Spleen (tissue), 11 donors: ENCODE measurements around the gene RIOK1. TPM values are rescaled to one million over a fixed set of nuclear protein-coding genes. Genes with fewer than 3 reads are reported as not detected.

Experiments used
- DNase-seq: peaks from one replicate; pipeline ENCODE4 v3.0.0-alpha.2; 2020
- H3K27ac ChIP-seq, 8 donors: fragments of 200-600 bp; sonication (generic) in 7 of 8; 1 replicate in 4 of 8; 2 replicates in 4 of 8; pipeline versions ENCODE4 v1.5.0 to v1.8.0; 2016 to 2021; ENCODE audit warnings: inconsistent platforms in 4 of 8, mild to moderate bottlenecking in 4 of 8, moderate library complexity in 1 of 8
- H3K27me3 ChIP-seq, 7 donors: fragments of 200-600 bp; sonication (generic) in 6 of 7; replicated peaks in 1 of 7; 1 replicate in 4 of 7; 2 replicates in 3 of 7; pipeline versions ENCODE4 v1.5.0 to v1.8.0; 2016 to 2021; ENCODE audit warnings: inconsistent platforms in 3 of 7, mild to moderate bottlenecking in 1 of 7
- H3K36me3 ChIP-seq, 6 donors: fragments of 200-600 bp; sonication (generic) in 5 of 6; 1 replicate in 4 of 6; 2 replicates in 2 of 6; pipeline versions ENCODE4 v1.5.0 to v1.8.0; 2016 to 2021; ENCODE audit warnings: inconsistent platforms in 2 of 6
- H3K4me1 ChIP-seq, 6 donors: fragments of 200-600 bp; sonication (generic) in 5 of 6; 1 replicate in 3 of 6; 2 replicates in 3 of 6; pipeline versions ENCODE4 v1.5.0 to v1.8.0; 2016 to 2021; ENCODE audit warnings: inconsistent platforms in 3 of 6
- H3K4me3 ChIP-seq, 8 donors: fragments of 200-600 bp; sonication (generic) in 7 of 8; 1 replicate in 4 of 8; 2 replicates in 4 of 8; pipeline versions ENCODE4 v1.5.0 to v1.8.0; 2016 to 2021; ENCODE audit warnings: inconsistent platforms in 4 of 8, mild to moderate bottlenecking in 4 of 8, moderate library complexity in 2 of 8
- H3K9me3 ChIP-seq, 8 donors: fragments of 200-600 bp; sonication (generic) in 7 of 8; 1 replicate in 4 of 8; 2 replicates in 4 of 8; pipeline versions ENCODE4 v1.5.0 to v1.8.0; 2016 to 2021; ENCODE audit warnings: inconsistent platforms in 4 of 8
- CTCF ChIP-seq, 11 experiments: fragments of 200-600 bp in 7 of 11; fragments of 450-650 bp in 4 of 11; sonication (generic) in 4 of 11; IDR thresholded peaks in 8 of 11; conservative IDR thresholded peaks in 3 of 11; 1 replicate in 7 of 11; 2 replicates in 4 of 11; pipeline versions ENCODE4 v1.4.0 to v1.8.0; 2016 to 2021; ENCODE audit warnings: antibody characterized with exemption in 11 of 11, inconsistent platforms in 4 of 11, mild to moderate bottlenecking in 1 of 11
- POLR2A ChIP-seq, 3 donors: fragments of 450-650 bp; IDR thresholded peaks; one replicate each; pipeline ENCODE4 v1.5.1; 2017; ENCODE audit warnings: antibody characterized with exemption in 3 of 3, mild to moderate bottlenecking in 1 of 3
- POLR2AphosphoS5 ChIP-seq, 3 donors: sonication (generic); formaldehyde crosslinking; IDR thresholded peaks; one replicate each; pipeline ENCODE4 v1.5.1; 2017; ENCODE audit warnings: antibody characterized with exemption in 3 of 3
- WGBS, 5 donors: extraction: QIAGEN DNeasy Blood & Tissue Kit in 3 of 5; methylation state at CpG; one replicate each; pipeline versions ENCODE4 v1.1.5 to v1.1.7; 2013 to 2018; 5-methylcytosine and 5-hydroxymethylcytosine counted together
- intact Hi-C: fragments of 100-400 bp; cut with DNase I; formaldehyde crosslinking; loops from one replicate; pipeline ENCODE4 v1.15.0; 2023; ENCODE audit warnings: low total_unique reads
- polyA plus RNA-seq, 3 donors: library from polyadenylated mRNA; stranded (reverse); fragments of 200-250 nt; gene quantifications; one replicate each; pipeline ENCODE4 v1.2.1, GENCODE V29; 2013
- total RNA-seq, 7 donors: library from RNA; depleted of rRNA in 3 of 7; stranded (reverse); fragments of >200 nt in 3 of 7; fragmentation: NEBNext Ultra II Directional in 4 of 7; extraction: Animal tissue kit (Norgen Biotek cat#: 25700) in 4 of 7; gene quantifications; one replicate each; pipeline versions ENCODE4 v1.1.0 to v1.2.1, GENCODE V29; 2016 to 2021
- donor health status: healthy with polysubstance abuse.
- donor health status: DM: no; HTN: no; CAD: no; lungs with moderate emphysema.
- donor health status: DM: no; HTN: no; CAD: no.
- donor health status: Bipolar disorder and iron deficiency.
- donor health status: healthy.
- donor health status: DM: no; HTN: no; CAD: no.
- donor health status: DM: yes; HTN: yes; CAD: no.

The RIOK1 gene
- total and polyA plus RNA-seq, 10 donors: 12.7 to 26.6 (median 18.5) TPM

GRCh38 chr6:7463785-7464184 is 74.2 kb downstream of the RIOK1 start:
- DNase-seq: no peak
- TF ChIP-seq CTCF (IDR thresholded peaks at IDR 0.05 in 8 of 11, conservative IDR thresholded peaks at IDR 0.05 in 3 of 11) (no peak), POLR2AphosphoS5 (IDR thresholded peaks at IDR 0.05) (no peak)
- no peaks in the 10 kb centered on the region for H3K36me3 ChIP-seq
- H3K27ac ChIP-seq: no peak overlapping the region
- intact Hi-C loops: no loop called here
- H3K27me3 ChIP-seq: no peaks in the 10 kb centered on the region
- H3K4me3 ChIP-seq: no peak overlapping the region
- peaks cover 0 to 11% (median 0%) of the 10 kb centered on the region in 6 donors for H3K4me1 ChIP-seq
- 59 to 82% (median 74%) methylated on average over 4 of the region's 4 CpGs for WGBS, 5 donors
- no peaks in the 10 kb centered on the region for H3K9me3 ChIP-seq

GRCh38 chr6:7467007-7467897 is 77.6 kb downstream of the RIOK1 start:
- Histone ChIP-seq H3K27ac (no peak overlapping the region), H3K27me3 (peaks cover 0 to 3% (median 0%) of the 10 kb centered on the region in 7 donors), H3K4me1 (peaks cover 0 to 14% (median 0%) of the 10 kb centered on the region in 6 donors), H3K9me3 (no peaks in the 10 kb centered on the region), H3K4me3 (no peak overlapping the region), H3K36me3 (no peaks in the 10 kb centered on the region)
- no peak for TF ChIP-seq POLR2AphosphoS5 (IDR thresholded peaks at IDR 0.05)
- TF ChIP-seq POLR2A (IDR thresholded peaks at IDR 0.05): no peak
- no peak for TF ChIP-seq CTCF (IDR thresholded peaks at IDR 0.05 in 8 of 11, conservative IDR thresholded peaks at IDR 0.05 in 3 of 11)
- intact Hi-C loops: no loop called here
- DNase-seq: no peak
- WGBS, 5 donors: 62 to 70% (median 66%) methylated on average over 13 of the region's 13 CpGs

Other genes with a start within 250 kb of the RIOK1 start
- 100 to 1,000 TPM in 4 of 7 donors, 10 to 100 TPM in 3; 70.7 to 132 (median 114) TPM for gene SSR1, start 76.6 kb upstream of the RIOK1 start, total RNA-seq
- gene SSR1, start 76.6 kb upstream of the RIOK1 start, polyA plus RNA-seq: 10 to 100 TPM; 15.8 to 21.8 (median 20.9) TPM
- not detected for gene CAGE1, start 66 bp upstream of the RIOK1 start, total RNA-seq
- not detected for gene CAGE1, start 66 bp upstream of the RIOK1 start, polyA plus RNA-seq
- gene DSP, start 151.9 kb downstream of the RIOK1 start, total RNA-seq: 10 to 100 TPM; 10.0 to 27.6 (median 18.8) TPM
- 1 to 10 TPM in 2 of 3 donors, under 1 TPM in 1; 0.72 to 1.9 (median 1.8) TPM for gene DSP, start 151.9 kb downstream of the RIOK1 start, polyA plus RNA-seq
- 10 to 100 TPM; 13.8 to 23.8 (median 14.9) TPM for gene SNRNP48, start 200.4 kb downstream of the RIOK1 start, total RNA-seq
- gene SNRNP48, start 200.4 kb downstream of the RIOK1 start, polyA plus RNA-seq: 1 to 10 TPM; 4.8 to 7.4 (median 5.7) TPM